Measurements from ENCODE around the gene UBTD1.
"Not testable (repeated sequence)": the region's sequence is repeated elsewhere in the genome, so short reads cannot be mapped to it uniquely, and the experiment has no call there.

UBTD1 gene

GRCh38 chr10:97517096-97517750 lies 18.5 kb downstream of the UBTD1 start:
- peaks cover 9% of the 10 kb centered on the region for H3K27me3 Mint-ChIP-seq
- DNase-seq: no peak
- H3K4me3 Mint-ChIP-seq: no peak overlapping the region
- no peaks in the 10 kb centered on the region for H3K9me3 Mint-ChIP-seq
- no peak for ATAC-seq
- H3K36me3 Mint-ChIP-seq (ENCODE audit: low read depth): no peaks in the 10 kb centered on the region
- no peaks in the 10 kb centered on the region for H3K4me1 Mint-ChIP-seq
- H3K27ac Mint-ChIP-seq: no peak overlapping the region

- no peak overlapping the region for H3K4me3 Mint-ChIP-seq
- ATAC-seq (no peak), DNase-seq (no peak)
- H3K36me3 Mint-ChIP-seq (ENCODE audit: low read depth): no peaks in the 10 kb centered on the region
- no peaks in the 10 kb centered on the region for H3K4me1 Mint-ChIP-seq
- no peak overlapping the region for H3K27ac Mint-ChIP-seq
- peaks cover 11% of the 10 kb centered on the region for H3K27me3 Mint-ChIP-seq
- H3K9me3 Mint-ChIP-seq: no peaks in the 10 kb centered on the region
These were observed 19.1 kb downstream of the UBTD1 start for GRCh38 chr10:97517778-97518300.

DNA sequence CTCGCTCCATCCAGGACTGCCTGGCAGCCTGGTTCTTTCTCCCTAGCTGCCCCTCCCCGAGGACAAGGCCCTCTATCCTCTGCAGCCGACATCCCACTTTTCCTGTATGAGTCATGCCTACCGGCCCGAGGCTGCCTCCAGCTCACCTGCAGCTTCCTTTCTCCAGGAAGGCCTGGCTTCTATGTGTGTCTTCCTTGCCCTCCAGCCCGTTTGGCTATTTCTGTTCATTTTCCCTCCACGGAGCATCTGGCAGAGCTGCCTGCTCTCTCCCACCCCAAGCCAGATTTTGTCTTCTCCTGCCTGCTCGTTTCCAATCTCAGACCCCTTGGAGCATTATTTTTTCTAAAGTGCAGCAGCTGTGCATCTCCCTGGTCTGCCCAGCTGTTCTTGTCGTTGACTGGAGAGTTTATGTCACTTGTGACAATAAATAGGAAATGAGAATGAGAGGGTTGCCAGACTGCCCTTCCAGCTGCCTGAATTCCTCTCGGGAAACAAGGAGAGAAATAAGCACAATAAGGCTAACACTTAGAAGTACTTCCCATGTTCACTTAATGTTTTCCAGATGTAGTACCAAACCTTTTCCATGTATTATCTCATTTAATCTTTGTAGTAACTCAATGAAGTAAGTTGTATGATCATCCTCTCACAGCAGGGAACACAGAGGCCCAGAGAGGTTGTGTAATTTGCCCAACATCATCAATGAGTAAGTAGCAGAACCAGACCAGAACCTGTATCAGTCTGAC lies 19.7 kb downstream of the UBTD1 start:
- H3K27me3 Mint-ChIP-seq: peaks cover 11% of the 10 kb centered on the region
- no peak for ATAC-seq

GRCh38 chr10:97519342-97519741 lies 20.6 kb downstream of the UBTD1 start:
- H3K36me3 Mint-ChIP-seq (ENCODE audit: low read depth): no peaks in the 10 kb centered on the region
- no peak overlapping the region for H3K27ac Mint-ChIP-seq
- ATAC-seq: no peak
- H3K4me3 Mint-ChIP-seq: no peak overlapping the region
- no peak for DNase-seq
- H3K27me3 Mint-ChIP-seq: peaks cover 11% of the 10 kb centered on the region
- no peaks in the 10 kb centered on the region for H3K4me1 Mint-ChIP-seq
- no peaks in the 10 kb centered on the region for H3K9me3 Mint-ChIP-seq

More for the DNA sequence above, 19.7 kb downstream of the UBTD1 start:
- Mint-ChIP-seq H3K27ac (no peak overlapping the region), H3K36me3 (ENCODE audit: low read depth) (no peaks in the 10 kb centered on the region), H3K4me1 (no peaks in the 10 kb centered on the region), H3K4me3 (no peak overlapping the region), H3K9me3 (no peaks in the 10 kb centered on the region)
- DNase-seq: no peak

DNA sequence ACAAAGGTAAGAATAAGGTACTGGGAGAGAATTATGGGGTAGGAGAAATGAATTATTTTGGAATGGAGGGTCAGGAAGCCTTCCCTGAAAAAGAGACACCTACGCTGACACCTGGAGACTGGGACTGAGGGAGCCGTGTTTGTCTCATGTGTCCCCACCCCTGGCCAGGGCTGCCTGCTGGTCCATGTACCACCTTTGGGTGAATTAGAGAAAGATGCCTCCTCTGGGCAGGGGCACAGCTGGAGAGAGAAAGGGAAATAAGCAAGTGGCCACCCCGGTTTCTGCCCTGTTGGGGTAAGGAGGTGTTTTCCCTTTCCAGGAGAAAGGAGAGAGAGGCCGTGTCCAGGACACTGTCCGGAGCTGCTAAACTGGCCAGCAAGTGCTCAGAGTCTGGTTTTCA lies 21.8 kb downstream of the UBTD1 start:
- H3K9me3 Mint-ChIP-seq: no peaks in the 10 kb centered on the region
- H3K27ac Mint-ChIP-seq: no peak overlapping the region
- no peaks in the 10 kb centered on the region for H3K36me3 Mint-ChIP-seq (ENCODE audit: low read depth)
- DNase-seq (no peak), ATAC-seq (no peak)
- H3K4me1 Mint-ChIP-seq: no peaks in the 10 kb centered on the region
- peaks cover 6% of the 10 kb centered on the region for H3K27me3 Mint-ChIP-seq
- no peak overlapping the region for H3K4me3 Mint-ChIP-seq

DNA sequence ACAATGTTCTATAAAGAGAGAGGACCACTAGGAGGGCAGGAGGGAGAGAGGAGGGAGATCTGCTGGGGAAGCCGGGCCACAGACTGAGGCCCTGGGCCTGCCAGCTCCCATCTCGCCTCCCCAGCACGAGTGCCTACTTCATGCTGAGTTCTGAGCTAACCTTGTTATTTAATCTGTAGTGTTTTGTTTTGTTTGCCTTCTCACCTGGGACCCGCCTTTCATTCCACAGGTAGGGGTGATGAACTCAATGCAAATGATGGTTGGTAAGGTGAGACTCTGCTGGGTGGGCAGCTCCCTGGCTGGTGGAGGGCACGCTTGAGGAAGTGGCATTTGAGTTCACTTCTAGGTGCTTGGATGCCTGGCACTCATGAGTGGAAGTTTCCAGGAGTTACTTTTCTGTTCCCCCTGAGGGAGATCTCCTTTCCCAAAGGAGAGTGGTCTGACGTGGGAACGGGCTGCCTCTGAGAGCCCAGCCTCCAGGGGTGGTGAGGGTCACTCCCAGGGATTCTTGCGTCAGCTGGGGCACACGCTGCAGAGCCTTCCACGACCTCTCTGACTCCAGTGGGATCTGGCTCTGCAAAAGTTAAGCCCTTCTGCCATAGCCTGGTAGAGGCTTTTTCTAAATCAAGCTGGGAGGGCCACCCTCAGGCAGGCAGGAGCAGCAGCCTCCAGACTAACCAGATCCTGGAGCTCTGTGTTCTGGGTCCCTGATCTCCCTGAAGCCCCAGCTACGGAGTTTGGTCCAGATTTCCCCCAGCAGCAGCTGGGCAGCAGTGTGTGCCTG lies 22.4 kb downstream of the UBTD1 start:
- H3K9me3 Mint-ChIP-seq: no peaks in the 10 kb centered on the region
- peaks cover 5% of the 10 kb centered on the region for H3K27me3 Mint-ChIP-seq
- no peak overlapping the region for H3K27ac Mint-ChIP-seq
- no peak overlapping the region for H3K4me3 Mint-ChIP-seq
- H3K4me1 Mint-ChIP-seq: no peaks in the 10 kb centered on the region
- no peak for ATAC-seq
- no peaks in the 10 kb centered on the region for H3K36me3 Mint-ChIP-seq (ENCODE audit: low read depth)
- no peak for DNase-seq

- Mint-ChIP-seq H3K27ac (no peak overlapping the region), H3K9me3 (no peaks in the 10 kb centered on the region), H3K4me1 (no peaks in the 10 kb centered on the region), H3K36me3 (ENCODE audit: low read depth) (no peaks in the 10 kb centered on the region), H3K4me3 (no peak overlapping the region), H3K27me3 (peaks cover 5% of the 10 kb centered on the region)
- ATAC-seq (no peak), DNase-seq (no peak)
These were observed 23.3 kb downstream of the UBTD1 start for GRCh38 chr10:97522071-97522470.

DNA sequence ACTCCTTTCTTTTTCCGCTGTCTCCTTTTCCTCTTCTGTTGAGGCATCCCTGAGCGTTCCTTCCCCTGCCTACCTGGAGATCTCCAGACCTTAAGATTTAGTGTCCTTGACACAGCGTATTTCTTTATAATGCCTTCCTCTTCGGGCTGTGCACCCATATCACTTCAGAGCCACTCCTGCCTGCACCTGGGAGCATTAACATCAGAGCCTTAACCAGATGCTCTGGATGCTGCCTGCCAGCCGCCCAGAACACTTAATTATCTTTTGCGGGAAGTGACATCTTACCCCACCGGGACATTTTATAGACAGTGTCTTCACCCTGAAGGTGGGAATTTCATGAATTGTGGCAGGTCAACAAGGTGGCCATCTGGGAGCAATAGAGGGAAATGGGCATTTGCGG lies 24.2 kb downstream of the UBTD1 start:
- DNase-seq (no peak), ATAC-seq (no peak)
- H3K4me1 Mint-ChIP-seq: no peaks in the 10 kb centered on the region
- H3K27ac Mint-ChIP-seq: no peak overlapping the region
- no peaks in the 10 kb centered on the region for H3K9me3 Mint-ChIP-seq
- no peaks in the 10 kb centered on the region for H3K36me3 Mint-ChIP-seq (ENCODE audit: low read depth)
- H3K27me3 Mint-ChIP-seq: peaks cover 5% of the 10 kb centered on the region
- H3K4me3 Mint-ChIP-seq: no peak overlapping the region

- H3K36me3 Mint-ChIP-seq (ENCODE audit: low read depth): no peaks in the 10 kb centered on the region
- H3K9me3 Mint-ChIP-seq: no peaks in the 10 kb centered on the region
- H3K27ac Mint-ChIP-seq: no peak overlapping the region
- no peak for ATAC-seq
- H3K4me3 Mint-ChIP-seq: no peak overlapping the region
- H3K4me1 Mint-ChIP-seq: no peaks in the 10 kb centered on the region
- H3K27me3 Mint-ChIP-seq: peaks cover 2% of the 10 kb centered on the region
- no peak for DNase-seq
These were observed 26.4 kb downstream of the UBTD1 start for GRCh38 chr10:97525086-97525485.

GRCh38 chr10:97525683-97526110 lies 27.0 kb downstream of the UBTD1 start:
- Mint-ChIP-seq H3K4me3 (no peak overlapping the region), H3K4me1 (no peaks in the 10 kb centered on the region), H3K9me3 (no peaks in the 10 kb centered on the region), H3K27ac (no peak overlapping the region), H3K27me3 (peaks cover 2% of the 10 kb centered on the region), H3K36me3 (ENCODE audit: low read depth) (no peaks in the 10 kb centered on the region)
- ATAC-seq (no peak), DNase-seq (no peak)

- H3K4me3 Mint-ChIP-seq; ATAC-seq; H3K27ac Mint-ChIP-seq; H3K27me3 Mint-ChIP-seq; H3K36me3 Mint-ChIP-seq (ENCODE audit: low read depth); H3K9me3 Mint-ChIP-seq; DNase-seq; H3K4me1 Mint-ChIP-seq: not testable (repeated sequence)
These were observed 30.2 kb downstream of the UBTD1 start for GRCh38 chr10:97528876-97529275.

DNA sequence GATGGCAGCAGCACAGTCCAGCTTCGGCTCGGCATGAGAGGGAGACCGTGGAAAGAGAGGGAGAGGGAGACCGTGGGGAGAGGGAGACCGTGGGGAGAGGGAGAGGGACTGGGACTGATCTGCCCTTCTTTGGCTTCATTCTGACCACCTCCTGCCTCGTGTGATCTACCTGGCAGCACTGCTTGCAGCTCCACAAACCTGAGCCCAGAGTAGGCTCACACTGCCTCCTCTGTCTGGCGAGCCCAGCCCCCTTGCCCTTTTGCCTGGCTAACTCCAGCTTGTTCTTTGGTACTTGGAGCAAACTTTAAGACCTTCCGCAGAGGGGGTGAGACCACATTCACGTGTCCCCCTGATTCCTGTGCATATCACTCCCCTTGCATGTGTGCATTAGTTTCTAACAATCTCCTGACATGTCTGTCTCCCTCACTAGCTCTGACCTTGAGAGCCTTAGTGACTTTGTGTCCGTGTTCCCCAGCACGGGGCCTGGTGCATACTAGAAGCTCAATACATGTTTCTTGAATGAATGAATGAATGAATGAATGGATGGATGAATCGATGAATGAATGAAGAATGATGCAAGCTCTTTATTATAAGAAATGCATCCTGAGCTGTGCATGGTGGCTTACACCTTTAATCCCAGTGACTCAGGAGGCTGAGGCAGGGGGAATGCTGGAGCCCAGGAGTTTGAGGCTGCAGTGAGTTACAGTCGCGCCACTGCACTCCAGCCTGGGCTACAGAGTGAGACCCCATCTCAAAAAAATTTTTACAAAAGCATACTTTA lies 31.2 kb downstream of the UBTD1 start:
- Mint-ChIP-seq H3K4me3 (no peak overlapping the region), H3K4me1 (no peaks in the 10 kb centered on the region), H3K9me3 (no peaks in the 10 kb centered on the region), H3K27me3 (no peaks in the 10 kb centered on the region), H3K27ac (no peak overlapping the region), H3K36me3 (ENCODE audit: low read depth) (no peaks in the 10 kb centered on the region)
- no peak for ATAC-seq
- DNase-seq: no peak

GRCh38 chr10:97531401-97531986 lies 32.8 kb downstream of the UBTD1 start:
- H3K27ac Mint-ChIP-seq: no peak overlapping the region
- ATAC-seq (no peak), DNase-seq (no peak)
- no peaks in the 10 kb centered on the region for H3K9me3 Mint-ChIP-seq
- no peaks in the 10 kb centered on the region for H3K27me3 Mint-ChIP-seq
- no peaks in the 10 kb centered on the region for H3K36me3 Mint-ChIP-seq (ENCODE audit: low read depth)
- no peak overlapping the region for H3K4me3 Mint-ChIP-seq
- no peaks in the 10 kb centered on the region for H3K4me1 Mint-ChIP-seq

Measured in activated naive CD8-positive, alpha-beta T cell treated with anti-CD3 and anti-CD28 coated beads, Interleukin-2, amount 50 U/mL, for 24 hours (primary cell).